Nephron (organoid): ENCODE measurements around the gene CTSK.
A peak's percentile ranks its signal among the peaks of the same experiment; 100 is the strongest.

ENCODE experiments used
- H3K27ac Mint-ChIP-seq, 3 experiments: 2 replicates each; pipeline ENCODE4 v1.8.0; 2020; ENCODE audit warnings: mixed read lengths in 3 of 3, mild to moderate bottlenecking in 2 of 3, moderate library complexity in 1 of 3
- H3K27me3 Mint-ChIP-seq: 2 replicates; pipeline ENCODE4 v1.8.0; 2021; ENCODE audit warnings: low read depth, mild to moderate bottlenecking, moderate library complexity, mixed read lengths
- H3K36me3 Mint-ChIP-seq: 2 replicates; pipeline ENCODE4 v1.8.0; 2020; ENCODE audit warnings: low read depth, mixed read lengths
- H3K4me1 Mint-ChIP-seq: 2 replicates; pipeline ENCODE4 v1.8.0; 2020; ENCODE audit warnings: mixed read lengths
- H3K4me3 Mint-ChIP-seq, 3 experiments: 2 replicates each; pipeline ENCODE4 v1.8.0; 2020; ENCODE audit warnings: mild to moderate bottlenecking in 3 of 3, mixed read lengths in 3 of 3, moderate library complexity in 2 of 3
- H3K9me3 Mint-ChIP-seq: 2 replicates; pipeline ENCODE4 v1.8.0; 2020; ENCODE audit warnings: mixed read lengths
- TF ChIP-seq, protein P1 (sequence below), 3 experiments: fragments of 200-600 bp; sonication (generic); IDR thresholded peaks; one replicate each; pipeline ENCODE4 v1.5.0; 2021; ENCODE audit warnings: antibody characterized with exemption in 3 of 3; ENCODE audit not compliant: unreplicated experiment in 3 of 3

The CTSK gene

DNA sequence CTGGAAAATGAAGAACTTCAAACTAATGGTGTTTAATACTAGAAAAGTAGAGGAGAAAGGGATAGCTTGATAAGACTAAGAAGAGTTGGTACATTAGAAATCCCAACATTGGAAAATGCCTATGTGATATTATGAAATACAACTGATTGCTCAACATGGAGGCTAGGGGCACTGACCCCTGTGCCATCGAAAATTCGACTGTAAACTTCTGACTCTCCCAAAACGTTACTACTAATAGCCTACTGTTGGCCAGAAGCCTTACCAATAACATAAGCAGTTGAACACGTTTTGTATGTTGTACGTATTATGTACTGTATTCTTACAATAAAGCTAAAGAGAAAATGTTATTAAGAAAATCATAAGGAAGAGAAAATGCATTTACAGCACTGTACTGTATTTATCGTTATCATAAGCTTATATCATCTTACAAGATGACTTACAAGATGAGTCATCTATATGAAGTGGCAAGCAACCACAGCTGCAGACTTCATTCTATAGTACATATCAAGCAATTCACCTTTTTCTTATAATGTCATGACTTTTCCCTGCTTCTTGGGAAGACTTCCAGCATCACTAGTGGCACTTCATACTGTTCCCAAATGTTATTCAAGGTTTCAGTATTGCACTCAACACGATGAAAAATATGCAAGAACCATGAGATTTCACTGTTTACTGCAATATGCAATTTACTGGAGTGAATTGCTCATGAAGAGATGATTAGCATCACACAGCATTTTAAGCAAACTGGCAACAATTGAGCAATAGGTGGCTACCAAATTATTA, 12.9 kb upstream of the CTSK start:
- TF ChIP-seq, protein P1, sequence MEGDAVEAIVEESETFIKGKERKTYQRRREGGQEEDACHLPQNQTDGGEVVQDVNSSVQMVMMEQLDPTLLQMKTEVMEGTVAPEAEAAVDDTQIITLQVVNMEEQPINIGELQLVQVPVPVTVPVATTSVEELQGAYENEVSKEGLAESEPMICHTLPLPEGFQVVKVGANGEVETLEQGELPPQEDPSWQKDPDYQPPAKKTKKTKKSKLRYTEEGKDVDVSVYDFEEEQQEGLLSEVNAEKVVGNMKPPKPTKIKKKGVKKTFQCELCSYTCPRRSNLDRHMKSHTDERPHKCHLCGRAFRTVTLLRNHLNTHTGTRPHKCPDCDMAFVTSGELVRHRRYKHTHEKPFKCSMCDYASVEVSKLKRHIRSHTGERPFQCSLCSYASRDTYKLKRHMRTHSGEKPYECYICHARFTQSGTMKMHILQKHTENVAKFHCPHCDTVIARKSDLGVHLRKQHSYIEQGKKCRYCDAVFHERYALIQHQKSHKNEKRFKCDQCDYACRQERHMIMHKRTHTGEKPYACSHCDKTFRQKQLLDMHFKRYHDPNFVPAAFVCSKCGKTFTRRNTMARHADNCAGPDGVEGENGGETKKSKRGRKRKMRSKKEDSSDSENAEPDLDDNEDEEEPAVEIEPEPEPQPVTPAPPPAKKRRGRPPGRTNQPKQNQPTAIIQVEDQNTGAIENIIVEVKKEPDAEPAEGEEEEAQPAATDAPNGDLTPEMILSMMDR (IDR thresholded peaks at IDR 0.05; ENCODE audit: unreplicated experiment in 3 of 3) = no peak
- Mint-ChIP-seq H3K9me3 (no peaks in the 10 kb centered on the region), H3K36me3 (peaks cover 46% of the 10 kb centered on the region), H3K4me1 (no peaks in the 10 kb centered on the region), H3K27ac (peak overlapping the region in 1 of 3 experiments; percentile 78), H3K4me3 (no peak overlapping the region), H3K27me3 (no peaks in the 10 kb centered on the region)

DNA sequence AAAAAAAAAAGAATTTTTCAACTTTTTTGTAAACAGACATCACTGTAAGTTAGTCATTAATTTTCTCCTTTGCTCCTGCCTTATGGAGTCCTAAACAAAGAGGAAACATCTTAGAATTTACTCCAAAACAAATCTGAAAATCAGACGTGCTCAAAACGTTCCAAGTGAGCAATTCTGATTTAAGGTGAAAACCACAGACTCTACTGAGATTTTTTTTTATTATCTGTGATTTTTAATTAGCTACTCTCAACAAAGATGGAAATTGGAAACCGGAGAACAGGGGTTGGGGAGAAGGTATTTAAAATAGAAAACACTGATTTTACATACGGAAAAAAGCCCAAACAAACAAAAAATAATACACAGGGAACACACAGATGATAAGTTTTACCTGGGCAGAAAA, 7.8 kb upstream of the CTSK start:
- TF ChIP-seq, protein P1 (IDR thresholded peaks at IDR 0.05; ENCODE audit: unreplicated experiment in 3 of 3) = no peak
- Mint-ChIP-seq H3K36me3 (peaks cover 36% of the 10 kb centered on the region), H3K4me3 (no peak overlapping the region), H3K27me3 (no peaks in the 10 kb centered on the region), H3K9me3 (no peaks in the 10 kb centered on the region), H3K27ac (no peak overlapping the region), H3K4me1 (no peaks in the 10 kb centered on the region)

DNA sequence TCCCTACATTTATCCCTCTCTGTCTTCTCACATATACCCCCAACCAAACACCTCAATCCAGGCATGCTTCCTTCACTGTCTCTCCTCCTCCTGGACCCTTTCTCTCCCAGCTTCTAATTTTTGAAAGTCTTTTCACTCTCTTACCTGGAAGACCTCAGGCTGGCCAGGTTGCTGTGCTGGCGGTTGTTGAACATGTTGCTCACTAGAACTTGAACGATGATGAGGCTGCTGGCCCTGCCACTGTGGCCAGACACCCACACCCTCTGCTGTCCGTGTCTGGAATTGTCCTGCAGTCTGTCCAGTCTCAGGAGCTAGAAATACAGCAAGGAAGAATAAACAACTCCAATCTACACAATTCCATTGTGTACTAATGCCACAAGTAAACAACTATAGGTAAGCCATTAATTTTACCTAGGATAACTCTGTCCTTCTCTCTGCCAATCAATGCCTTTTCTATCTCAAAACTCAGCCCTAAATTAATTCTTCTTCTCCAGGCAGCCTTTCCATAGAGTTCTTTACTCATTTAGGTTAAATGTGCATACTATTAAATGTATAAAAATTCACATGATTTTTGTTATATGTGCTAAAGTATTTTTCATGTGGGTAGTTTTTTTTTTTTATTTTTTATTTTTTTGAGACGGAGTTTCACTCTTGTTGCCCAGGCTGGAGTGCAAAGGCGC, 5.1 kb upstream of the CTSK start:
- H3K4me1 Mint-ChIP-seq = peaks cover 2% of the 10 kb centered on the region
- TF ChIP-seq, protein P1 (IDR thresholded peaks at IDR 0.05; ENCODE audit: unreplicated experiment in 3 of 3) = peak; percentile 46 to 55 (median 52)
- H3K4me3 Mint-ChIP-seq = no peak overlapping the region
- no peak overlapping the region for H3K27ac Mint-ChIP-seq
- no peaks in the 10 kb centered on the region for H3K27me3 Mint-ChIP-seq
- no peaks in the 10 kb centered on the region for H3K9me3 Mint-ChIP-seq
- peaks cover 30% of the 10 kb centered on the region for H3K36me3 Mint-ChIP-seq

DNA sequence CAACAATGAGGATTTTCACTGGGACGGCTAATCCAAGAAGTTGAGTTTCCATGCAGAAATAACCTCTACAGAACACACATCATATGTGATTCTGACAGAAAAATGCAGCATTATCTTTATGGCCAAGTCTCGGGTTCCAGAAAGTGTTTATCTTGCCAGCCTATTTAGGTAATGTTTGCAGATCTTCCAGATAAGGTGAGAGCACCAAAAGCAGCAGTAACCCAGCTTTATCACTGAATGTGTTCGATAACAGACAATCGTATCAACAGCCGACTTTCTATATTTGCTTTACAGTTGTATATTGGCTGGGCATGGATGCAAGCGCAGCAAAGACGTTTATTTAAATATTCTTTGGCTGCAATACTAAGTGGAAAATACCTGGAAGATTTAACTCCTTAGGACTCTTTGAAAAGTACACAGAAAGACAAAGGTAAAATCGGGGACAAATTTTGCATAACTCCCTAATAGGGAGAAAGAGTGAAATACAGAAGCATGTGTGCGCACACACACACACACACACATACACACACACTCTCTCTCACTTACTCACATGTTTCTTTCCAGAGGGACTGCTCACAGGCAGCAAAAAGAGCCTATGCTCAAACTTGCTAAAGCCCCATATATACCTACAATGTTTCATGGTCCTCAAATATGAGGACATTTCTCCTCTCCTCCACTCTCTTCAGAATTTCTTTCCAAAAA, 3.0 kb upstream of the CTSK start:
- Mint-ChIP-seq H3K27me3 (no peaks in the 10 kb centered on the region), H3K27ac (no peak overlapping the region), H3K36me3 (peaks cover 19% of the 10 kb centered on the region), H3K4me3 (no peak overlapping the region), H3K4me1 (peaks cover 22% of the 10 kb centered on the region), H3K9me3 (no peaks in the 10 kb centered on the region)
- TF ChIP-seq, protein P1 (IDR thresholded peaks at IDR 0.05; ENCODE audit: unreplicated experiment in 3 of 3) = no peak

DNA sequence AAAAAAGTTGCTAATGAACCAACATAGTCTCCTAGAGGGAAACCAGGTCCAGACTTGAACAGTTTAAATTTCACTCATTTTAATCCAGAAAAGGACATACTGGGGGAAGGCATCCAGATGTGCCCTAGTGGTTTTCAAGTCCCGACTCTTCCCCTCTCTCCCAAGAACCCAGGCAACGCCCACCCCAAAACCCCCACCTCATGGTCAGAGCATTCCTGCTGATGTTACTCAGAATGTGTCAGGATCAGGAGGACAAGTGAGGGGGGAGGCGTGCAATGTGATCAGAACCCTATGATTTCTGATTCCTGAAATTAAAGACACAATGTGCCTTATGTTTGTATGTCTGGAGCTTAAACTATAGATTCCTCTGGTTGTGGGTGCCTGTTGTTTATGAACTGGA, 1.6 kb upstream of the CTSK start:
- Mint-ChIP-seq H3K36me3 (peaks cover 14% of the 10 kb centered on the region), H3K4me3 (peak overlapping the region in 1 of 3 experiments; percentile 17), H3K4me1 (peaks cover 24% of the 10 kb centered on the region), H3K9me3 (no peaks in the 10 kb centered on the region), H3K27ac (peak overlapping the region; percentile 31 to 77 (median 33)), H3K27me3 (no peaks in the 10 kb centered on the region)
- TF ChIP-seq, protein P1 (IDR thresholded peaks at IDR 0.05; ENCODE audit: unreplicated experiment in 3 of 3) = no peak
